DLD1 (cell line): Measurements from ENCODE around the gene WDFY1.

ENCODE experiments used
- in situ Hi-C: cut with HindIII; loops from 2 replicates; pipeline ENCODE4 v1.10.0; 2017; ENCODE audit warnings: low sequenced_read_pairs

WDFY1 gene

GRCh38 chr2:223860809-223861738 lies 84.1 kb downstream of the WDFY1 start:
- in situ Hi-C loops, result no loop called here

GRCh38 chr2:223859070-223859469 lies 86.1 kb downstream of the WDFY1 start:
- in situ Hi-C loops, result no loop called here

GRCh38 chr2:223856584-223856983 lies 88.6 kb downstream of the WDFY1 start:
- in situ Hi-C loops, result no loop called here

GRCh38 chr2:223856021-223856420 lies 89.1 kb downstream of the WDFY1 start:
- in situ Hi-C loops, result no loop called here

GRCh38 chr2:223855426-223855825 lies 89.7 kb downstream of the WDFY1 start:
- in situ Hi-C loops, result no loop called here

GRCh38 chr2:223854741-223855140 lies 90.4 kb downstream of the WDFY1 start:
- in situ Hi-C loops, result no loop called here

GRCh38 chr2:223853425-223853837 lies 91.7 kb downstream of the WDFY1 start:
- in situ Hi-C loops, result no loop called here

- in situ Hi-C loops, result no loop called here
Observed at GRCh38 chr2:223852281-223852795, 92.8 kb downstream of the WDFY1 start.

GRCh38 chr2:223847410-223847809 lies 97.7 kb downstream of the WDFY1 start:
- in situ Hi-C loops, result no loop called here

GRCh38 chr2:223846515-223846914 lies 98.6 kb downstream of the WDFY1 start:
- in situ Hi-C loops, result no loop called here

- in situ Hi-C loops, result no loop called here
Observed at GRCh38 chr2:223841436-223842190, 103.5 kb downstream of the WDFY1 start.

- in situ Hi-C loops, result no loop called here
Observed at GRCh38 chr2:223837287-223838061, 107.7 kb downstream of the WDFY1 start, which contains the start of gene AP1S3. AP1S3 (minus strand) TSS chr2:223837582; CDS start chr2:223837450, 132 bp downstream.

GRCh38 chr2:223835701-223836532 lies 109.2 kb downstream of the WDFY1 start:
- in situ Hi-C loops, result no loop called here

- in situ Hi-C loops, result no loop called here
Observed at GRCh38 chr2:223834431-223834830, 110.7 kb downstream of the WDFY1 start.

- in situ Hi-C loops, result no loop called here
Observed at GRCh38 chr2:223832241-223832903, 112.8 kb downstream of the WDFY1 start.

- in situ Hi-C loops, result no loop called here
Observed at GRCh38 chr2:223829128-223829527, 116.0 kb downstream of the WDFY1 start.

GRCh38 chr2:223828314-223828713 lies 116.8 kb downstream of the WDFY1 start:
- in situ Hi-C loops, result no loop called here

- in situ Hi-C loops, result no loop called here
Observed at GRCh38 chr2:223826995-223827394, 118.1 kb downstream of the WDFY1 start.
